ENCODE results near the gene CAMKK2. TPM values are rescaled to one million over a fixed set of nuclear protein-coding genes. Genes with fewer than 3 reads are reported as not detected.
"Not testable (repeated sequence)": the region's sequence is repeated elsewhere in the genome, so short reads cannot be mapped to it uniquely, and the experiment has no call there.

Gene CAMKK2
- total RNA-seq, 1 donor from 2014 or later = 26.2 TPM

DNA sequence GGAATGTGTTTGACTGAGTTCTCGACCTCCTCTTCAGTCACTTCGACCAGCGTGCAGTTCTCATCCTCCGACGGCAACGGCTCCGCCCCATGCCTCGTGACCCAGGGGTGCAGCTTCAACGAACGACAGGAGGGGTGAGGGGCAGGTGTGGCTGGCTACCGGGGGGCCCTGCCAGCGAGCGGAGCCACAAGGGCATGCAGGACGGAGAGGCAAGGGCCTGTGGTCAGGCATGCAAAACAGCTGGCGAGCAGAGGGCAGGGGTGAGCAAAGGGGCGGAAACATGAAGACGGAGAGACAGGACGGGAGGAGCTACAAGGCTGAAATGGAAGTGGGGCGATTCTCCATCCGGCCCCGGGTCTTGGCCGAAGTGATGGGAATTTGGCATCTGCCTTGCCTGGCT lies 47.9 kb downstream of the CAMKK2 start:
- no peak for DNase-seq (ENCODE audit: low read depth, low spot score)

DNA sequence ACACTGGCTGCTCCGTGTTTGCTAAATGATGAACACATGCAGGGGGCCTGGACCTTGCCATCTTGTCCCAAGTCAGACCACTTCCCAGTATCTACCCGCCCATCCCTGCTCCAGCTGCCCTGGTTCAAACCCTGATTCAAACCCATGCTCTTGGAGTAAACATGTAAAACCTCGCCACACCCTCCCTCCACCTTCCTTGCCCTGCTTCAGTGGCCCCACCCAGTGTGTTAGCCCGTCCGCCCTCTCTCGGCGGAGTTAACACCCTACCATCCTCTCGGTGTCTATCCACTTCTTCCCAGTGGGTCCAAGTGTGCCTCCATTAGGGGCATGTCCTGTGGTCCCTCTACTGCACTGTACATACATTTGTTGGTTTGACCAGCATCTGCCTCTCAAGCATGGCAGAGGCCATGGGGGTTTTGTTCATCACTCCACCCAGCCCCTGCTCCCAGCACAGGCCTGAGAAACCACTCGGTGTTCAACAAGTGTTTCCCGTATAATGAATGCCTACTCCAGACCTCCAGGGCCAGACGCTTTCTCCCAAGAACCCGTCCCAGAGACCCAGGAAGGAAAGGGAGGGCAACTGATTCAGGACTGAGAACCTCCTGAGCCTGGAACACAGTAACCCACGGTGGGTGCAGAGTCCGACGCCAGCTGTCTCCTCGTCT lies 49.5 kb downstream of the CAMKK2 start:
- no peak for DNase-seq (ENCODE audit: low read depth, low spot score)

DNA sequence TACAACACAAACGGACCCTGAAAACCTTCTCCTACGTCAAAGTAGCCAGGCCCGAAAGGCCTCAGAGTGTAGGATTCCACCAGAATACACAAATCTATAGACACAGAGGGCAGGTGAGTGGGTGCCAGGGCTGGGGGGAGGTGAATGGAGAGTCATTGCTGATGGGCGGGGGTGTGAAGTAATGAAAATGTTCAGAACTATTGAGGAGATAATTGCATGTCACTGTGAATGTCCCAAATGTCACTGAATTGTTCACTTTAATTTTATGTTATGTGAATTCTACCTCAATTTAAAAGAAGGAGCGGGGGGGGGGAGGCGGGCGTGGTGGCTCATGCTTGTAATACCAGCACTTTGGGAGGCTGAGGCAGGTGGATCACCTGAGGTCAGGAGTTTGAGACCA lies 50.6 kb downstream of the CAMKK2 start:
- DNase-seq (ENCODE audit: low read depth, low spot score) = no peak

DNA sequence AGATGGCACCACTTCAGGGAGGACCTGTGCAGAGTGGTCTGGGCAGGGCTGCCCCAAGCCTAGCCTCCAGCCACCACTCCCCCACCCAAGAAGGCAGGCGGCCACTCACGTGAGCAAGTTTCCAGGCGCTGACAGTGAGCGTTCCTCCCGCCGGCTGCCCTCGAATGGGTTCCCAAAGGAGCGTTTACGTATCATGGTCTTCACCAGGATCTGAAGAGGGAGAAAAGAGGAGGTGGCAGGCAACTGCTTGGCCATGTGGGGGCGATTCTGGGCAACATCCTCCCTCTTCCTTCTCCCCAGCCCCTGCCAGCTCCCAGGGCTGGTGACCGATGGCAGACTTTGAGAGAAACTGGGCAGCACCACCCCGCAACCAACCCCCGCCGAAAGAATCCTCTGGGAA lies 51.5 kb downstream of the CAMKK2 start:
- DNase-seq (ENCODE audit: low read depth, low spot score) = no peak

DNA sequence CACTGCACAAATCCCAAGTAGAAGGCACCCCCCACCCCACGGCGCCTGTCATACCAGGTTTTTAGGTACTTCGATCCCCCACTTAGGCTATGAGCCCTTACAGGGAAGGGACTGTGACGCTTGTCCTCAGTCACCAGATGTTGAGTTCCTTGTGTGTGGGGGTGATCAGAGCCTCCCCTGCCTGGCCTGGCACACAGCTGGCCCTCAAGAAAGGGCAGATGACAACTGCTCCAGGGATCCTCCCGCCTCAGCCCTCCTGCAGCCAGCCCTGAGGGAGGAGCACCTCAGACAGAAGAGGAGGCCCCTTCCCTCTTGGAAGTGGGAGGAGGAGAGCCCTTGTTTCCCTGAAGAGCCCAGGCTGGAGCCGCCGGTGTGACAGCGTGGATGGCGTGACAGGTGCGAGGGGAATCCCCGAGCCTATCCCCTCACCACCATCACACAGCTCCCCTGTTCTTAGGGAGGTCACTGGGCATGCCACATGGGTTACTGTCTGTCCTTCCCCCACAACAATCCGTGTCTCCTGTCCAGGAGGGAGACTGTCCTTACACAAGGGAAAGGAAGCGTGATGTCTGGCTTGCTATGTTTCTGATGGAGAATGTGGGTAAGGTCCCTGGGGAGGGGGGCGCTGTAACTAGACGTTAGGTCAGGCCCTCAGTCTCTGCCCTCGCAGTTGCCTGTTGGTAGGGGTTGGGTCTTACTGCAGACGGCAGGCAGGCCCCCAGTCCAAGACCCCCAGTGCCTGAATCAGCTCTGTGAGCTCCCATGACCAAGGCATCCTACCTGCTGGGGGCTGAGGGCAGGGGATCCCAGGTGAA lies 55.1 kb downstream of the CAMKK2 start:
- no peak for DNase-seq (ENCODE audit: low read depth, low spot score)

DNA sequence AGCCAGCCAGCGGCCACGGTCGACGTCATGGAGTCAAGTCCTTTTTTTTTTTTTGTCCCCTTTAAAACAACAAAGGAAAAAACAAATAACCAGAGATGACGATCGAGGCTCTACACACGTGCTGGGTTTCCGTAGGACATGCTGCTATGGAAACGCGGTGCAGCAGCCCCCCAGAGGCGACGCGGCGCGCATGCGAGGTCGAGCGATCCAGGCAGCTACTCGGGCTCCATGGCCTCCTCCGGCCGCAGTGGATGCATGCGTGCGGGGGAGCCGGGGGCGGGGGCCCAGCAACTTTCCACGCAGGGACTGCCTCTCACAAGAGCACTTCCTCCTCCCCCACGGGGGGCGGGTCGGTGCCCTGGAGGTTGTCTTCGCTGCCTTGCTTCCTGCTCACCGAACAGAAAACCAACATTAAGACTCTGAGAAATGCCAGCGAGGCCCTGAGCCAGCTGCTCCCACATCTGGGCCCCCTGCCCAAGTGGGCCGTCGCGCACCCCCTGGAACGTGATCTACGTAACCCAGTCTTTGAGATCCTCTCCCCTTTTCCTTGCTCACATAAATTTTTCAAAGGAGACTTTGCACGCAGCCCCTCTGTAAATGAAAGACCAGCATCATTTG lies 55.9 kb downstream of the CAMKK2 start:
- DNase-seq (ENCODE audit: low read depth, low spot score) = no peak

DNA sequence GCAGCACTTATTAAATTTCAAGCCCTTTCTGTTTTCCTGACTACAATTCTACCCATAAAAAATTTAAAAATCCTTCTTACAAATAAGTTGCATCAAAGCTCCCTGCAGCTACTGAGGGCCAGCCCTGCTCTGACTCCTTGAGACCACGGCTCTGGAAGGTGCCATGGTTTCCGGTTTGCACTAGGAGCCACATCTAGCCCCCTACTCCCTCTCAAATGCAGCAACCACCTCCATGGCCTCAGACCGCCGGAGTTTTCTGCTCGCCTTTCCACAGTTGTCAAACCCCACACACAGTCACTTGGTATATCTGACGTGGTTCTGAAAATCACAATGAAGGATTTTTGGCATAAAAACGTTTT lies 56.5 kb downstream of the CAMKK2 start:
- no peak for DNase-seq (ENCODE audit: low read depth, low spot score)

DNA sequence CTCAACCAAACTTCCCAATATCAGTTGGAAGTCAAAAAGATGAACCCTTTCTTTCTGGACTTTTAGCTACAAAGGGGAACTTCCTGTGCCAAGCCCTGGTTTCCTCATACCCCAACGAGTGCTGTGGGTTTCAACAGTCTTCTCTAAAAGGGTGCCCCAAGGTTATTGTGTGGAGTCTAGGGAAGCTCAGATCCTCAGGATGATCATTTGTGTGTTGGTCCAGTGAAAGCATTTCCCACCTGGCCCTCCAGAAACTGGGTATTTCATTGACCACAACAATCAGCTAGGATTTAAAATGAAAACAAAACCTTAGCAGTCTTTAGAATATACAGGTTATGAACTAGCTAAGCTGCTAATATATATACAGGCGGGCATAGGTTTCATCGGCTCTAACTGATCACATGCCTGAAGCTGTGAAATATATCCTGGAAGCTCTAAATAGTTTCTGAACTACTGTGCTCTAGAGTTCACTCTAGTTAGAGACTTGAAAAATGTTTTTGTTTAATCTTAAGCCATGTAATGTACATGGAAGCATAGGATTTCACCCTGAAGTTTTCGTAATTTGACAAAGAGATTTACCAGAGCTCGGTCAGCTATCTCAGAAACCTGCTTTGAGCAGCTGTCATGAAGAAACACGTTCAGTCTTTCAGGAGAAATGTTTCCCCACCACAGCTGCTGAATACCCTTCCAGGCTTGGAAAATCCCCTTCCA lies 57.0 kb downstream of the CAMKK2 start:
- no peak for DNase-seq (ENCODE audit: low read depth, low spot score)

DNA sequence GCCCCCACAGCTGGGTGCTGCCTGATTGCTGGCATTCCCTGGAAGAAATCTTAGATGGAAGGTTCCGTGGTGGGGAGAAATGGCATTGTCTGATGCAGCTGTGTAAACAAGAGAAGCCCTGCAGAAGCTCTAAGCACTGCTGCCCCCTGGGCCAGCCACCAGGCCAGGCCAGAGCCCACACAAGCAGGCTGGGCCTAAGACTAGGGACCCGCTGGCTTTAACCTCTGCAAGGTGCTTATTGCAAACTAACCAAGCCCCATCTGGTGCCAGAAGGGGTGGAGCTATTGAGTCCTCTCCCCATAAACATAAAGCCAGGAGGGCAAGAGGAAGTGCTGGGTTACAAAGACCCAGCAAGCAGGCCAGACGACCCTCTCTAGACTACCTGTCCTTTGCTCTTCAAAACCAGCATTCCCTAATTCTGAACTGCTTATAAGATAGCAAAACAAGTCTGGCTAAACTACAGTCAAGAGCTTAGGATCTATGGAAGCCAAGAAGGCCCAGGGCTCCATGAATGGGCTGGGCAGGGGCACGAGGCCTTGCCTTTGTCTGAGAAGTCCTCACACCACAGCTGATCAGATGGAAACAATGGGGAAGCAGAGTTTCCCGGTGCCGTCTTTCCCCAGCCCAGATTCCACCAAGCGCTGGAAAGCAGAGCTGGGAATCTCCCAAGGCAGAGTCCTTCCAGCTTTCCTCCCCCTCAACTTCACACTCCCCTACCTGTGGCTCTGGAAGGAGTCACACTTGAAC lies 57.7 kb downstream of the CAMKK2 start:
- DNase-seq (ENCODE audit: low read depth, low spot score) = no peak

DNA sequence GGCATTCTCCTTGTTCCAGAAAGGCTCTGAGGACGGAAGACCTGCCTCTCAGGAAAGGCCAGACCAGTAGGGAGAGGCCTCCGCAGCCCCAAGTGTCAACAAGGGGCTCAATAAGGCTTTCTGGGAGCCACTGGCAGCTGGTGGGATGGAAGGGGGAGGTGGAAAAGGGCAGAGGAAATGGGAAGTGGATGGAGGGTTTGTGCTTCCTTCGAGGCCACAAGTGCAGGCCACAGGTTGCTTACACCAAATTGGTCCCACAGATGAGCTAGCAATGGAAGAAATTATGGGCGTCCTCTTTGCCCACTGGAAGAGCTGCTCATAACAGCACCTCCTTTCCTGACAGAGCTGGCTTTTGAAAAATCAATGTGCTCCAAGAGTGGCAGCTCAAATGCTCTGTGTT lies 58.4 kb downstream of the CAMKK2 start:
- DNase-seq (ENCODE audit: low read depth, low spot score) = no peak

DNA sequence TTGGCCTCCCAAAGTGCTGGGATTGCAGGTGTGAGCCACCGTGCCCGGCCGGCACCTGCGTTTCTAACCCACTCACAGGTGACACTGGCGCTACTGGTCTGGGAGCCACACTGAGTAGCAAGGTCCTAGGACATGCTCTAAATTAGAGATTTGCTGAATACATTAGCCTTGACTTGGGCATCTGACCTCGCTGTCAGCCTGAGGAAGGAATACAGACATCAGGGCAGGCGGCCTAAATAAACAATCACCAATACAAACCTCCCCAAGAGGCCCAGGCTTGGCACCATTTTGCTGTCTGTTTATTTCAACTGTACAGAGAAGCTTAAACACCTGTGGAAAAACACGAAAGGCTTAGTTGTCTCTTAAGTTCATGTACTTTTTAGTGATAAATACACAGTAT lies 59.1 kb downstream of the CAMKK2 start:
- DNase-seq (ENCODE audit: low read depth, low spot score) = no peak

DNA sequence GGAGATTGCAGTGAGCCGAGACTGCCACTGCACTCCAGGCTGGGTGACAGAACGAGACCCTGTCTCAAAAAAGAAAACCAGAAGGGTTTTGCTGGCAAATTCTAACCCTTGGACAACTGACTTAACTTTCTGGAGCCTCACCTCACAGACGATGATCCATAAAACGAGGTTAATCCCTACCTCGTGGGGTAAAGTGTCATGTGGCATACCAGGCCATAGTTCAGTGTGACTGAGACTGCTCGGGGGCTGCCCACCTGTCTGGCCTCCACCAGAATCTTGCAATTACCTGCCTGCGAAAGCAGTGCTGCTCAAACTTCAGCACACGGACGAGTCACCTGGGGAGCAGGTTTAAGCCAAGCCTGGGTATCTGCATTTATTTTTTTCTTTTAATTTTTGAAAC lies 59.7 kb downstream of the CAMKK2 start:
- no peak for DNase-seq (ENCODE audit: low read depth, low spot score)

DNA sequence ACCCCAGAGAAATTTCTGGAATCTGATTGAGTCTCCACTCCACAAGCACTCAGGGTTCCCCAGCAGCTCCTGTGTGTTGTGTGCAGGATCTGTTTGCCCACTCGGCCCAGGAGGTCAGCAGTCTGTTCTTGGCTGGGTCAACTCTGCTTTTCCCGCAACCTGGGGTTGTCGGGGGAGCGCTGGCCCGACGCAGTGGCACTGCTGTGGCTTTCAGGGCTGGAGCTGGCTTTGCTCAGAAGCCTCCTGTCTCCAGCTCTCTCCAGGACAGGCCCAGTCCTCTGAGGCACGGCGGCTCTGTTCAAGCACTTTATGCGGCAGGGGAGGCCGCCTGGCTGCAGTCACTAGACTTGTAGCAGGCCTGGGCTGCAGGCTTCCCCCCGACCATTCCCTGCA lies 62.9 kb downstream of the CAMKK2 start:
- DNase-seq (ENCODE audit: low read depth, low spot score) = no peak

DNA sequence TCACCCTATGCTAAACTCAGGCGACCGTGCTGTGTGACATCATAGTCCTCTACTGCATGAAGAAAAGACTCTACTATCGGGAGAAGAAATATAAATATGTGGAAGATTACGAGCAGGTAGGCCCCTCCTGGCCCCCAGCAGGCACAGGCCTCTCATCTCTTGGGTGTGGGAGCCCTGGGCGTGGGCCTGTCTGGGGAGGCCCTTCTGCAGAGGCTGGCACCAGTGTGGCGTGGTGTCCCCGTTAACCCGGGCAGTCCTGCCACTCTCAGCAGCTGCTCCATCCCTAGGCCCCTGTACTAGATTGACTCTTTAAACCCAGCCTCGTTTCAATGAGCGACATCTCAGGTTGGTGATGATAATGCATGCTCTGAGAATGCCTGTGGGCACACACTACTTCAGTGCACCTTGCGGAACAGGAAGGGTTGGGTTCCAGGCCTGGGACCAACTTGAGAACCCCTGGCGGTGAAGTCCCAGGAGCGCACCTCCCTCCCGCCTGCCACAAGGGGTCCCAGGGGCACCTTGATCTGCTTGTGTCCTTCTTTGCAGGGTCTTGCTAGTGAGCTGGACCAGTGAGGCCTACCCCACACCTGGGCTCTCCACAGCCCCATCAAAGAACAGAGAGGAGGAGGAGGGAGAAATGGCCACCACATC lies 63.4 kb downstream of the CAMKK2 start:
- no peak for DNase-seq (ENCODE audit: low read depth, low spot score)

DNA sequence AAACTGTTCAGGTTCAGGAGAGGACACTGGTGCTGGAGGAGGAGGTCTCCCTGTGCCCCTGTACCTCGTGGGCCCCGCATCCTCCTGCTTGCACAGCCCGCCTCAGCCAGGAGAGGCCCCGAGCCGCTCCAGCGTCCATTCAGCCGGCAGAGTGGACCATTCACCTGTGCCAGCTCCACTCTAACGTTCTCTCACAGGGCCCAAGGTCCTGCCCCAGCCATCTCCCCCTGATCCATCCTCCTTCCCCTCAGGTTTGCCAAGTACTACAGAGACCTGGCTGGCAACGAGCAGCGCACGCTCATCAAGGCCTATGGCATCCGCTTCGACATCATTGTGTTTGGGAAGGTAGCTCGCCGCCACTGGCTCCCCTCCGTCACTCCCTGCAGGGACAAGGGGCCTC lies 64.3 kb downstream of the CAMKK2 start:
- DNase-seq (ENCODE audit: low read depth, low spot score) = no peak

DNA sequence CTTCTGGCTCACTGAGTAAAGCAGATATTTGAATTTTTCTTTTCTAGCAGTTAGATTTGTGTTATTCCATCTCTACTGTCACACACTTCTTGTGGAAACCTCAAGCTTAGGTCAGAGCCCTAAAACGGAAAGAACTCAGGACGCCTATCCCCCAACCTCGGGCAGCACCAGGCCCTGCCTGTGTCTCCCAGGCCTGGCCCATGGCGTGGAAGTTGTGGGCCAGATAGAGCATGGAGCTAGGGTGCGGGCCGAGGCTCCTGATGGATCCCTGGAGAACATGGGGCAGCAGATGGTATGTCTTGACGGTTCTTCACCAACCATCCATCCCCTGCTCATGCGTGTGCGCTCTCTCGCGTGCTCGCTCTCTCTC lies 66.0 kb downstream of the CAMKK2 start:
- no peak for DNase-seq (ENCODE audit: low read depth, low spot score)

DNA sequence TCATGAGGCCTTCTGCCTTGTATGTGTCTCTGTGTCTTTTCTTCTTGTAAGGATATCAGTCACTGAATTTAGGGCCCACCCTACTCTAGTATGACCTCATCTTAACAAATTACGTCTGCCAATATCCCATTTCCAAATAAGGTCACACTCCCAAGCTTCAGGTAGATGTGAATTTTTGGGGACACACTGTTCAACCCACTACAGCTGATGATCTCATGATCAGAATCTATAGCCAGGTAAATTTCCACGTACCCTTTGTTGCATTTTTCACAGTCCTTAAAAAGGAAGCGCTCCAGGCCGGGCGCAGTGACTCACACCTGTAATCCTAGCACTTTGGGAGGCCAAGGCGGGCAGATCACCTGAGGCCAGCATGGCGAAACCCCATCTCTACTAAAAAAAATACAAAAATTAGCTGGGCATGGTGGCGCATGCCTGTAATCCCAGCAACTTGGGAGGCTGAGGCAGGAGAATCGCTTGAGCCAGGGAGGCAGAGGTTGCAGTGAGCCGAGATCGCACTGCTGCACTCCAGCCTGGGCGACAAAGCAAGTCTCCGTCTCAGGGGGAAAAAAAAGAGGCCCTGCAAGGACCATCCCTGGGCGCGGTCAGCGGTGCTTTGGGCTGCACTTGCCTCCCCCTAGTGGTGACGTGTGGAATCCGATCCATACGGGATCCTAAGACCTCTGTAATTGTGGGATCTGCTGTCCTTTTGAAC lies 66.5 kb downstream of the CAMKK2 start:
- DNase-seq (ENCODE audit: low read depth, low spot score) = peak; percentile 47

DNA sequence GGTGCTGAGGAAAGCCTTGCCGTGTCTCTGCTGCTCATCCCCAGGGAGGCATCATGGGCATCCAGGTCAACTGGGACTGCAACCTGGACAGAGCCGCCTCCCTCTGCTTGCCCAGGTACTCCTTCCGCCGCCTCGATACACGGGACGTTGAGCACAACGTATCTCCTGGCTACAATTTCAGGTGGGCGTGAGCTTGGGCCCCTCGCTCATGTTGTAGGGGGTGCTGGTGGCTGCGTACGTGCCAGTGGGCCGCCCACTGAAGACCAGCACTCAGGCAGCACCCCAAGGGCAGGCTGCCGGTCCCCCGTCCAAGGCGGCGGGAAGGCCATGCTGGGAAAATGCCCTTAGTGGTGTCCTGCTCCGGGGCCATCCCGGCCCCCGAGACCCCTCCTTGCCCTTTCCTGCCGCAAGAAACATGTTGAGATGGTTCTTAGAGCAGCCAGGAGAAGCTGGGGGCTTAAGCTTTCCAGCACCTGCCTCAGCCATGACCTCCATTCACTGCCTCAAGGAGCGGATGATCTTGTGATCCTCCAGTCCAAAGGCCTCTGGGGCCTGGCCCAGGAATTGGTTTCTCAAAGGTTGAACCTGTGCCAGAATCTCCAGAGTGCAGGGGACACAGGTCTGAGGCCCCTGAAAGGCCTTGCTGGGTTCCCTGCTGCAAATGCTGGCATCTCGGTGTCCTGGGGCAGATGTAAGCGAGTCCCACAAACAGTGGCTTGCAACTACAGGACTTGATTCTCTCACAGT lies 67.4 kb downstream of the CAMKK2 start:
- no peak for DNase-seq (ENCODE audit: low read depth, low spot score)

DNA sequence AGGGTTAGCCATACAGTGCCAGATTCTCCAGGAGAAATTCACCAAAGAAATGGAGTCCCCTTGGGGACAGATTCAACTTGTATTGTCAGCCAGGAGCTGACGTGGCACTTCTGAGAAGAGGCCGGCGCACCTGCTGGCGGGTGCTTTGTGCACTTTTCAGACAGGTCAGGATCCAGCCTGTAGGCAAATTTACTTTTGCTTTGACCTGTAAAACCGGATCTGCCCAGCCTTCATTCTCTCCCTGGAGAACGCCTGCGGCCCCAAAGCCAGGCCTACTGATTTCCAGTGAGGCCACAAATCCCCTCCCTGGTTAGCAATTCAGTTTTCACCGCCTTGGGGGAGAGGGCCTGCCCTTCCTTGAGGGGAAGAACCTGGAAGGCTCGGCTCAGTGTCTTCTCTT lies 69.2 kb downstream of the CAMKK2 start:
- DNase-seq (ENCODE audit: low read depth, low spot score) = no peak

DNA sequence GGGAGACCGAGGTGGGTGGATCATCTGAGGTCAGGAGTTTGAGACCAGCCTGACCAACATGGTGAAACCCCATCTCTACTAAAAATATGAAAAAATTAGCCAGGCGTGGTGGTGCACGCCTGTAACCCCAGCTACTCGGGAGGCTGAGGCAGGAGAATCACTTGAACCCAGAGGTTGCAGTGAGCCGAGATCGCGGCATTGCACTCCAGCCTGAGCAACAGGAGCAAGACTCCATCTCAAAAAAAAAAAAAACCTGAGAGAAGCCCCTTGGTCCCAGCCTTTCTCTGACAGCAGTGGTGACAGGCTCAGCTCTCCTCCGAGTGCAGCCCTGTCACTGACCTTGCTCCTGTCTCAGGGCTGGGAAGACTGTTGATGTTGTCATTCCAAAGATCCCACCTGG lies 69.6 kb downstream of the CAMKK2 start:
- not testable (repeated sequence) for DNase-seq (ENCODE audit: low read depth, low spot score)

Measured in pulmonary artery endothelial cell (primary cell).